Esophagus squamous epithelium (tissue), 5 donors: ENCODE measurements around the gene C16orf92. TPM values are rescaled to one million over a fixed set of nuclear protein-coding genes. Genes with fewer than 3 reads are reported as not detected.

Source experiments
- DNase-seq: peaks from one replicate; lab custom pipeline; 2025; lab: John Stamatoyannopoulos, UW
- H3K27ac ChIP-seq, 4 donors: fragments of 200-600 bp; sonication (generic); one replicate each; pipeline ENCODE4 v1.5.1; 2016 to 2019; ENCODE audit warnings: mild to moderate bottlenecking in 1 of 4
- H3K27me3 ChIP-seq, 4 donors: fragments of 200-600 bp; sonication (generic); 1 replicate in 3 of 4; 2 replicates in 1 of 4; pipeline versions ENCODE4 v1.5.1 to v1.6.0; 2017 to 2021; ENCODE audit warnings: antibody characterized with exemption in 1 of 4
- H3K36me3 ChIP-seq, 3 donors: fragments of 200-600 bp; sonication (generic); one replicate each; pipeline ENCODE4 v1.5.1; 2016 to 2019
- H3K4me1 ChIP-seq, 3 donors: fragments of 200-600 bp; sonication (generic); one replicate each; pipeline ENCODE4 v1.5.1; 2017 to 2019
- H3K4me3 ChIP-seq, 4 donors: fragments of 200-600 bp; sonication (generic); 1 replicate in 3 of 4; 2 replicates in 1 of 4; pipeline ENCODE4 v1.5.1; 2016 to 2019; ENCODE audit warnings: mild to moderate bottlenecking in 2 of 4, moderate library complexity in 1 of 4
- H3K9me3 ChIP-seq, 3 donors: fragments of 200-600 bp; sonication (generic); one replicate each; pipeline ENCODE4 v1.5.1; 2016 to 2019
- CTCF ChIP-seq, 6 experiments: fragments of 450-650 bp in 4 of 6; fragments of 200-600 bp in 2 of 6; sonication (generic) in 2 of 6; IDR thresholded peaks; one replicate each; pipeline ENCODE4 v1.5.1; 2016 to 2019; ENCODE audit warnings: antibody characterized with exemption in 6 of 6, mild to moderate bottlenecking in 4 of 6, moderate library complexity in 4 of 6
- POLR2A ChIP-seq, 4 donors: fragments of 450-650 bp; IDR thresholded peaks; one replicate each; pipeline ENCODE4 v1.6.1; 2017; ENCODE audit warnings: antibody characterized with exemption in 4 of 4, mild to moderate bottlenecking in 4 of 4, moderate library complexity in 3 of 4
- WGBS, 2 donors: methylation state at CpG; one replicate each; pipeline ENCODE4 v1.1.5; 2018; 5-methylcytosine and 5-hydroxymethylcytosine counted together
- intact Hi-C: fragments of 100-400 bp; cut with DNase I; formaldehyde crosslinking; loops from one replicate; pipeline ENCODE4 v1.15.0; 2022
- total RNA-seq, 4 donors: library from RNA; depleted of rRNA; stranded (reverse); fragments of >200 nt; gene quantifications; one replicate each; pipeline ENCODE4 v1.1.0, GENCODE V29; 2016
- donor health status: DM: yes; HTN: yes; CAD: no.

C16orf92 gene
- total RNA-seq, 4 donors from 2014 or later = not detected

DNA sequence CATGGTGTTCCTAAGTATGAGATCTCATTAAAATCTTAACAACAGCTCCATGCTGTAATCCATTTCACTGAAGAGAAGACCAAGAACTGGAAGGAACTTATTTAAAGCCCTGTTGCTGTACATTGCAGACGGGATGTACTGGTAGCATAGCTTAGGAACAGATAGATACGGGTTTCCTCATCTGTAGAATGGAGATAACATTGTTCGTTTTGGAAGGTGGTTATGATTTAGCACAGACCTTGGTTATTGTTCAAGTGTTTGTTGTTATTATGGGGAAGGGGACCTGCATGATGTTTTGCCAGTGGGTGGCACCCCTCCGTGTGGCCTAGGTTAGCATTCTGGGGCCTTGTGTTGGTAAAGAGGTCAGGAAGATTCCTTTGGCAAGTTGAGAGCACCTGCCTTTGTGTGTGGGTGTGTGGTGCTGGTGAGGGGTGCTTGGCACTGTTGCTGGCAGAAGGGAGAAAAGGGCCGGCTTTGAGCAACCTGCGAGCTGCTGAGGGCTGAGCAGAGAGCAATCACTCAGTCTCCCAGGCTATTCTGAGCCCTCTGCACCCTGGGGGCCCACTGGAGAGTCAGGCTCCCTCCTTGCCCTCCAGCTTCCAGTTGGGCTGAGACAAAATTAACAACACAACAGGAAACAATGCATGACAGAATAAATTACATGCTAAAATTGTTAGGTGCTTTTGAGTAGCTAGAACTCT, 47.0 kb upstream of the C16orf92 start:
- peaks cover 12 to 58% (median 23%) of the 10 kb centered on the region in 3 donors for H3K4me1 ChIP-seq
- peaks cover 18 to 48% (median 28%) of the 10 kb centered on the region in 3 donors for H3K36me3 ChIP-seq
- no peak for TF ChIP-seq CTCF (IDR thresholded peaks at IDR 0.05)
- no peaks in the 10 kb centered on the region for H3K27me3 ChIP-seq
- whole genome bisulfite sequencing, 2 donors = 13 to 22% methylated on average over 4 to 6 of the region's 6 CpGs
- peak overlapping the region in 3 of 4 donors; percentile 74 to 94 (median 91) for H3K4me3 ChIP-seq
- H3K9me3 ChIP-seq = no peaks in the 10 kb centered on the region
- peak overlapping the region; percentile 37 to 97 (median 85) for H3K27ac ChIP-seq
- intact Hi-C loops = no loop called here
- DNase-seq = no peak

DNA sequence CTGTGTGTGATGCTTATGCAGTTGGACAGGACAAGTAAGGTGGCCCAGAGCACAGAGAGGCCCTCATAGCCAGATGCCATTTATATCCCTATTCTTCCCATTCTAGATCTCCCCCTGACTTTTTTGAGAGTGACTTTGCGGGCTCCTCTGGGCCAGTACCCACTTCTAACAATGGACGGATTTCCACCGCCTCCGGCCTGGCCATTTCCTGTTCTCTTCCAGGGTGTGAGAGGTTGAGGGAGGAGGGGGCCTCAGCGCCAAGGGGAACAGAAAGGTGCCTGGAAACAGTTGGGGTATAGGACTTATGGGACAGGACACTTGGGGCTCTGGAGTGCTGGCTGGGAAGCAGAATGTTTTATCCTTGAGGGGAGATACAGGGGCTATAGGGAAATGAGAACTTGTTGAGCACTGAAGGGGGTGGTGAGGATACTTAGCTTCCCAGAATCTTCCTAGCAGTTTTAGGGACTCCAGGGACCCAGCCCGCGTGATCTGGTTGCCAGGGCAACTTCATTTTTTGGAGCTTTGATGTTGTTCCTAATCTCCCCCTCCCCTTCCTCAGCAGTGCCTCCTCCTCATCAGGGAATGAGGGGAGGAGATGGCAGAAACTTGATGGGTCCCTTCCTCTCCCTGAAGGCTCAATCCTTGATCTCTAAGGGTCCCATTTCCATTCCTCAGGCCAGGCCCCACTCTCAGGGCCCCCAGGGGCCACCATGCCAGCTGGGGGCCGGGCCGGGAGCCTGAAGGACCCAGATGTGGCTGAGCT, 45.8 kb upstream of the C16orf92 start:
- 65 to 71% methylated on average over 5 to 7 of the region's 9 CpGs for WGBS, 2 donors
- H3K27ac ChIP-seq = peak overlapping the region; percentile 17 to 97 (median 85)
- H3K36me3 ChIP-seq = peaks cover 29 to 48% (median 40%) of the 10 kb centered on the region in 3 donors
- H3K27me3 ChIP-seq = no peaks in the 10 kb centered on the region
- intact Hi-C loops = no loop called here
- peaks cover 12 to 58% (median 23%) of the 10 kb centered on the region in 3 donors for H3K4me1 ChIP-seq
- H3K9me3 ChIP-seq = no peaks in the 10 kb centered on the region
- no peak for DNase-seq
- H3K4me3 ChIP-seq = peak overlapping the region in 2 of 4 donors; percentile 74 to 94
- TF ChIP-seq CTCF (IDR thresholded peaks at IDR 0.05) = no peak
- TF ChIP-seq POLR2A (IDR thresholded peaks at IDR 0.05) = no peak

DNA sequence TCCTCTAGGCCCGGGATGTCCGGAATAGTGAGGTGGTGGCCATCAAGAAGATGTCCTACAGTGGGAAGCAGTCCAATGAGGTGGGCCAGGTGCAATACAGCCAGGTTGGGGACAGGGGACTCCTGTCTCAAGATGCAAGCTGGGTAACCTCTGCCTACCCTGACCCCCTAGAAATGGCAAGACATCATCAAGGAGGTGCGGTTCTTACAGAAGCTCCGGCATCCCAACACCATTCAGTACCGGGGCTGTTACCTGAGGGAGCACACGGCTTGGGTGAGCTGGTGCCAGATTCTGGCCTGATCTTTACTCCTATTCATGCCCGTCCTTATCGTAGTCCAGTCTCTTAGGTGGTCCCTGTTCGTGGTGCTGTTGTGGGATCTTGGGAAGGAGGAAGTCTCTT, 44.9 kb upstream of the C16orf92 start:
- no peaks in the 10 kb centered on the region for H3K27me3 ChIP-seq
- 78 to 94% methylated on average over 7 to 8 of the region's 9 CpGs for WGBS, 2 donors
- peaks cover 37 to 57% (median 49%) of the 10 kb centered on the region in 3 donors for H3K36me3 ChIP-seq
- H3K4me1 ChIP-seq = peaks cover 12 to 55% (median 23%) of the 10 kb centered on the region in 3 donors
- TF ChIP-seq POLR2A (IDR thresholded peaks at IDR 0.05) = no peak
- TF ChIP-seq CTCF (IDR thresholded peaks at IDR 0.05) = no peak
- peak overlapping the region in 3 of 4 donors; percentile 76 to 97 (median 94) for H3K27ac ChIP-seq
- no peaks in the 10 kb centered on the region for H3K9me3 ChIP-seq
- H3K4me3 ChIP-seq = no peak overlapping the region
- DNase-seq = no peak
- intact Hi-C loops = no loop called here

DNA sequence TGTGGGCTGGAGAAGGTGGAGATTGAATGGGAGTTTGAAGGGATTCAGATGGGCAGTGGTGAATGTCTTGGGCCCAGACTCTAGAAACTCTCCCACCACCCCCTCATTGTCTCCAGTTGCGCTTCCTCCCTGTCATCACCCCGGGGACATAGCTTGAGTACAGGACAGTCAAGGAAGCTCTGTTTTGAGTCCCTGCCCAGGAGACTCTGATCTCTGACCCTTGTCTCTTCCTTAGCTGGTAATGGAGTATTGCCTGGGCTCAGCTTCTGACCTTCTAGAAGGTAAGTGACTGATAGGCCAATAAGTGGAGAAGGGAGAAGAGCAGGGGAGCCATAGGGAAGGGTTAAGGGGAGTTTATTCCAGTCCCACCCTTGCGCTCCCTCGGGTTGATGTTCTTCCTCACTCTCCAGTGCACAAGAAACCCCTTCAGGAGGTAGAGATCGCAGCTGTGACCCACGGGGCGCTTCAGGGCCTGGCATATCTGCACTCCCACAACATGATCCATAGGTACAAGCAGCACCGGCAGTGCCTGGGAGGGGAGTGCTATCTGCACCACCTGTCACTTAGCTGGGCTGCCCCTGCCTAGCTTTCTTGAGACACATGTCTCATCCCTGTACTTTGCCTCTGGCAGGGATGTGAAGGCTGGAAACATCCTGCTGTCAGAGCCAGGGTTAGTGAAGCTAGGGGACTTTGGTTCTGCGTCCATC, 44.3 kb upstream of the C16orf92 start:
- Histone ChIP-seq H3K4me3 (no peak overlapping the region), H3K27ac (peak overlapping the region in 2 of 4 donors; percentile 1 to 76), H3K9me3 (no peaks in the 10 kb centered on the region), H3K4me1 (peaks cover 12 to 51% (median 23%) of the 10 kb centered on the region in 3 donors), H3K36me3 (peaks cover 43 to 63% (median 55%) of the 10 kb centered on the region in 3 donors), H3K27me3 (no peaks in the 10 kb centered on the region)
- TF ChIP-seq CTCF (IDR thresholded peaks at IDR 0.05) (no peak), POLR2A (IDR thresholded peaks at IDR 0.05) (no peak)
- intact Hi-C loops = no loop called here
- WGBS, 2 donors = 89 to 95% methylated on average over 5 to 8 of the region's 9 CpGs
- DNase-seq = no peak
